DND-41 (cell line): Measurements from ENCODE around the gene TRIML2.

Source experiments
- CTCF ChIP-seq: IDR thresholded peaks from 2 replicates; pipeline ENCODE4 v1.5.1; 2012; ENCODE audit warnings: borderline replicate concordance, low read length, moderate library complexity, mild to moderate bottlenecking; ENCODE audit not compliant: poor library complexity, severe bottlenecking; ENCODE audit errors: extremely low read depth
- EZH2 ChIP-seq: IDR thresholded peaks from 3 replicates; pipeline ENCODE4 v1.6.1; 2012; ENCODE audit warnings: borderline replicate concordance, low read depth, mild to moderate bottlenecking, moderate library complexity, low read length, inconsistent platforms; ENCODE audit not compliant: severe bottlenecking

- no peak for TF ChIP-seq CTCF
- TF ChIP-seq EZH2: no peak
These were observed 22.5 kb downstream of the TRIML2 start for GRCh38 chr4:188086858-188087257.
